Measurements from ENCODE around the gene TSPAN32.

The TSPAN32 gene

DNA sequence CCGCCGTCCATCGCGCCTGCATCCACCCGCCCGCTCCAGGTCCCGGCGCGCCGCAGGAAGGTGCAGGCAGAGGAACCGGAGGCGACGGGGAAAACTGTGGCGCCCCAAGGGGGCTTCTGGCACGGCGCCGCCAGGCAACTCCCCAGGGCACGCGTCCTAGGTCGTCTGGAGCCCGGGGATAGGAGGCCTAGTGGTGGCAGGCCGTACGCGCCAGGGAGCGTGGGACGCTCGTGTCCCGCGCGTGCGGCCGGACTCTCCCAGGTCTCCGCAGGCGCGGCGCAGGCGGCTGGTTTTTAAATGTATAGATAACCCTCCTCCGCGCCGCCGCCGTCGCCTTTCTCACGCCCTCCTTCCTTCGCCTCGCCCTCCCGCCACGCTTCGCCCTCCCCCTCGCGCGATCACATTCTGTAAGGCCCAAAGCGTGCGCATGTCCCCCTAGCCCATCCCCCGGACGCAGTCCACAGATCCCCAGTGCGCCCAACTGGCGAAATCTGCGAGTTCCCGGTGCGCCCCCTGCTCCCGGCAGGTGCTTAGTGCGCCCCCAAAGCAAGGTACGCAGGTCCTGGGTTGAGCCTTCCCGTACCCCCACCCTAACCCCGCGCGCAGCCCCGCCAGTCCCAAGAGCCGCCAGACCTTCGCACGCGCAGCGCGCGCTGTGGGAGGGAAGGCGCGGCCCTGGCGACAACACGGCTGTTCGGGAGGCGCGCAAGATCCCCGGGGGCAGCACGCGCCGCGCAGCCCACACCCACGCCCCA lies 31.3 kb upstream of the TSPAN32 start, which contains the start of gene ASCL2:
ASCL2 (minus strand) TSS at position 267 of the 755 bp plus-strand sequence; CDS start at position 11, 256 bp downstream.
- TF ChIP-seq EGR1 (IDR thresholded peaks at IDR 0.05) (no peak), CEBPB (IDR thresholded peaks at IDR 0.05) (no peak), TAF1 (IDR thresholded peaks at IDR 0.05; ENCODE audit: low read depth) (no peak), NFIC (IDR thresholded peaks at IDR 0.05) (no peak), TCF12 (IDR thresholded peaks at IDR 0.05; ENCODE audit: low read depth) (no peak)
- TF ChIP-seq, protein P1, sequence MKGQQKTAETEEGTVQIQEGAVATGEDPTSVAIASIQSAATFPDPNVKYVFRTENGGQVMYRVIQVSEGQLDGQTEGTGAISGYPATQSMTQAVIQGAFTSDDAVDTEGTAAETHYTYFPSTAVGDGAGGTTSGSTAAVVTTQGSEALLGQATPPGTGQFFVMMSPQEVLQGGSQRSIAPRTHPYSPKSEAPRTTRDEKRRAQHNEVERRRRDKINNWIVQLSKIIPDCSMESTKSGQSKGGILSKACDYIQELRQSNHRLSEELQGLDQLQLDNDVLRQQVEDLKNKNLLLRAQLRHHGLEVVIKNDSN (IDR thresholded peaks at IDR 0.05): no peak
- TF ChIP-seq, protein P2, sequence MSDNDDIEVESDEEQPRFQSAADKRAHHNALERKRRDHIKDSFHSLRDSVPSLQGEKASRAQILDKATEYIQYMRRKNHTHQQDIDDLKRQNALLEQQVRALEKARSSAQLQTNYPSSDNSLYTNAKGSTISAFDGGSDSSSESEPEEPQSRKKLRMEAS (IDR thresholded peaks at IDR 0.05): no peak

GRCh38 chr11:2271077-2271326 lies 30.8 kb upstream of the TSPAN32 start:
- 0 out of 2 replicates have a peak, but pooled peaks have one; percentile 46 for TF ChIP-seq EGR1 (IDR thresholded peaks at IDR 0.05)
- no peak for TF ChIP-seq CEBPB (IDR thresholded peaks at IDR 0.05)
- TF ChIP-seq REST (IDR thresholded peaks at IDR 0.05; ENCODE audit: low read depth): no peak
- TF ChIP-seq YY1 (IDR thresholded peaks at IDR 0.05; ENCODE audit: low read depth): no peak
- no peak for TF ChIP-seq ZBTB7A (IDR thresholded peaks at IDR 0.05; ENCODE audit: low read depth)
- no peak for TF ChIP-seq TEAD4 (IDR thresholded peaks at IDR 0.05)
- TF ChIP-seq, protein P2 (IDR thresholded peaks at IDR 0.05): no peak

GRCh38 chr11:2271327-2272227 lies 30.2 kb upstream of the TSPAN32 start:
- TF ChIP-seq, protein P1 (IDR thresholded peaks at IDR 0.05): no peak

GRCh38 chr11:2272228-2272945 lies 29.4 kb upstream of the TSPAN32 start:
- TF ChIP-seq TEAD4 (IDR thresholded peaks at IDR 0.05): no peak
- TF ChIP-seq EP300 (IDR thresholded peaks at IDR 0.05; ENCODE audit: borderline replicate concordance): no peak
- TF ChIP-seq, protein P2 (IDR thresholded peaks at IDR 0.05): no peak
- TF ChIP-seq TCF12 (IDR thresholded peaks at IDR 0.05; ENCODE audit: low read depth): no peak
- TF ChIP-seq, protein P1 (IDR thresholded peaks at IDR 0.05): no peak
- no peak for TF ChIP-seq REST (IDR thresholded peaks at IDR 0.05; ENCODE audit: low read depth)
- no peak for TF ChIP-seq EGR1 (IDR thresholded peaks at IDR 0.05)
- no peak for TF ChIP-seq CEBPB (IDR thresholded peaks at IDR 0.05)
- TF ChIP-seq YY1 (IDR thresholded peaks at IDR 0.05; ENCODE audit: low read depth): no peak
- TF ChIP-seq ZBTB7A (IDR thresholded peaks at IDR 0.05; ENCODE audit: low read depth): no peak

- TF ChIP-seq YY1 (IDR thresholded peaks at IDR 0.05; ENCODE audit: low read depth) (no peak), TAF1 (IDR thresholded peaks at IDR 0.05; ENCODE audit: low read depth) (no peak), CREB1 (IDR thresholded peaks at IDR 0.05; ENCODE audit: low read depth) (no peak), EP300 (IDR thresholded peaks at IDR 0.05; ENCODE audit: borderline replicate concordance) (no peak), EGR1 (IDR thresholded peaks at IDR 0.05) (no peak), CEBPB (IDR thresholded peaks at IDR 0.05) (no peak), REST (IDR thresholded peaks at IDR 0.05; ENCODE audit: low read depth) (no peak), TCF12 (IDR thresholded peaks at IDR 0.05; ENCODE audit: low read depth) (no peak), FOXM1 (IDR thresholded peaks at IDR 0.05; ENCODE audit: borderline replicate concordance, low read depth) (no peak), TEAD4 (IDR thresholded peaks at IDR 0.05) (no peak), RAD21 (IDR thresholded peaks at IDR 0.05; ENCODE audit: low read depth) (no peak), NFIC (IDR thresholded peaks at IDR 0.05) (no peak), ZBTB7A (IDR thresholded peaks at IDR 0.05; ENCODE audit: low read depth) (no peak)
- TF ChIP-seq, protein P2 (IDR thresholded peaks at IDR 0.05): no peak
- TF ChIP-seq, protein P1 (IDR thresholded peaks at IDR 0.05): no peak
These were observed 28.9 kb upstream of the TSPAN32 start for GRCh38 chr11:2272946-2273280.

All from Ishikawa (cell line).